ENCODE data around the gene CCDC24.

Gene CCDC24

GRCh38 chr1:43954036-43954435, 37.4 kb upstream of the CCDC24 start:
- Histone ChIP-seq H3K27me3 (ENCODE audit: insufficient read depth, low read length) (no peaks in the 10 kb centered on the region), H3K4me3 (ENCODE audit: low read length) (no peak overlapping the region), H3K9me3 (ENCODE audit: low read length) (no peaks in the 10 kb centered on the region), H2AFZ (ENCODE audit: low read depth, low read length) (no peak overlapping the region), H3K4me1 (ENCODE audit: insufficient read depth, low read length) (peaks cover 12% of the 10 kb centered on the region), H3K36me3 (ENCODE audit: insufficient read depth, low read length) (peaks cover 30% of the 10 kb centered on the region)

- Histone ChIP-seq H3K4me3 (ENCODE audit: low read length) (no peak overlapping the region), H2AFZ (ENCODE audit: low read depth, low read length) (no peak overlapping the region), H3K27me3 (ENCODE audit: insufficient read depth, low read length) (no peaks in the 10 kb centered on the region), H3K9me3 (ENCODE audit: low read length) (no peaks in the 10 kb centered on the region), H3K36me3 (ENCODE audit: insufficient read depth, low read length) (peaks cover 35% of the 10 kb centered on the region), H3K4me1 (ENCODE audit: insufficient read depth, low read length) (peaks cover 12% of the 10 kb centered on the region)
These were observed 35.2 kb upstream of the CCDC24 start for GRCh38 chr1:43956234-43956633.

- Histone ChIP-seq H3K4me3 (ENCODE audit: low read length) (no peak overlapping the region), H3K36me3 (ENCODE audit: insufficient read depth, low read length) (peaks cover 45% of the 10 kb centered on the region), H3K9me3 (ENCODE audit: low read length) (no peaks in the 10 kb centered on the region), H3K27me3 (ENCODE audit: insufficient read depth, low read length) (no peaks in the 10 kb centered on the region), H2AFZ (ENCODE audit: low read depth, low read length) (no peak overlapping the region), H3K4me1 (ENCODE audit: insufficient read depth, low read length) (peaks cover 12% of the 10 kb centered on the region)
These were observed 33.9 kb upstream of the CCDC24 start for GRCh38 chr1:43957407-43958040.

GRCh38 chr1:43958351-43959255, 32.8 kb upstream of the CCDC24 start:
- no peak overlapping the region for H3K4me3 ChIP-seq (ENCODE audit: low read length)
- H3K9me3 ChIP-seq (ENCODE audit: low read length): no peaks in the 10 kb centered on the region
- peaks cover 3% of the 10 kb centered on the region for H3K4me1 ChIP-seq (ENCODE audit: insufficient read depth, low read length)
- peaks cover 50% of the 10 kb centered on the region for H3K36me3 ChIP-seq (ENCODE audit: insufficient read depth, low read length)
- H3K27me3 ChIP-seq (ENCODE audit: insufficient read depth, low read length): no peaks in the 10 kb centered on the region
- H2AFZ ChIP-seq (ENCODE audit: low read depth, low read length): no peak overlapping the region

GRCh38 chr1:43960798-43961197, 30.6 kb upstream of the CCDC24 start:
- Histone ChIP-seq H3K36me3 (ENCODE audit: insufficient read depth, low read length) (peaks cover 52% of the 10 kb centered on the region), H3K9me3 (ENCODE audit: low read length) (no peaks in the 10 kb centered on the region), H3K4me1 (ENCODE audit: insufficient read depth, low read length) (no peaks in the 10 kb centered on the region), H2AFZ (ENCODE audit: low read depth, low read length) (no peak overlapping the region), H3K27me3 (ENCODE audit: insufficient read depth, low read length) (no peaks in the 10 kb centered on the region), H3K4me3 (ENCODE audit: low read length) (no peak overlapping the region)

GRCh38 chr1:43961692-43962091, 29.7 kb upstream of the CCDC24 start:
- Histone ChIP-seq H3K27me3 (ENCODE audit: insufficient read depth, low read length) (no peaks in the 10 kb centered on the region), H2AFZ (ENCODE audit: low read depth, low read length) (no peak overlapping the region), H3K4me1 (ENCODE audit: insufficient read depth, low read length) (no peaks in the 10 kb centered on the region), H3K9me3 (ENCODE audit: low read length) (no peaks in the 10 kb centered on the region), H3K4me3 (ENCODE audit: low read length) (no peak overlapping the region), H3K36me3 (ENCODE audit: insufficient read depth, low read length) (peaks cover 51% of the 10 kb centered on the region)

- Histone ChIP-seq H3K9me3 (ENCODE audit: low read length) (no peaks in the 10 kb centered on the region), H3K4me3 (ENCODE audit: low read length) (no peak overlapping the region), H3K4me1 (ENCODE audit: insufficient read depth, low read length) (no peaks in the 10 kb centered on the region), H3K36me3 (ENCODE audit: insufficient read depth, low read length) (peaks cover 50% of the 10 kb centered on the region), H3K27me3 (ENCODE audit: insufficient read depth, low read length) (no peaks in the 10 kb centered on the region), H2AFZ (ENCODE audit: low read depth, low read length) (no peak overlapping the region)
These were observed 29.1 kb upstream of the CCDC24 start for GRCh38 chr1:43962324-43962723.

GRCh38 chr1:43963006-43963405, 28.4 kb upstream of the CCDC24 start:
- H3K9me3 ChIP-seq (ENCODE audit: low read length): no peaks in the 10 kb centered on the region

GRCh38 chr1:43963890-43964289, 27.5 kb upstream of the CCDC24 start:
- Histone ChIP-seq H2AFZ (ENCODE audit: low read depth, low read length) (no peak overlapping the region), H3K27me3 (ENCODE audit: insufficient read depth, low read length) (no peaks in the 10 kb centered on the region), H3K4me3 (ENCODE audit: low read length) (no peak overlapping the region), H3K36me3 (ENCODE audit: insufficient read depth, low read length) (peaks cover 40% of the 10 kb centered on the region), H3K9me3 (ENCODE audit: low read length) (no peaks in the 10 kb centered on the region), H3K4me1 (ENCODE audit: insufficient read depth, low read length) (no peaks in the 10 kb centered on the region)

More at GRCh38 chr1:43963006-43963405, 28.4 kb upstream of the CCDC24 start:
- no peak overlapping the region for H2AFZ ChIP-seq (ENCODE audit: low read depth, low read length)
- H3K36me3 ChIP-seq (ENCODE audit: insufficient read depth, low read length): peaks cover 43% of the 10 kb centered on the region
- no peaks in the 10 kb centered on the region for H3K4me1 ChIP-seq (ENCODE audit: insufficient read depth, low read length)
- no peak overlapping the region for H3K4me3 ChIP-seq (ENCODE audit: low read length)
- H3K27me3 ChIP-seq (ENCODE audit: insufficient read depth, low read length): no peaks in the 10 kb centered on the region

- H3K36me3 ChIP-seq (ENCODE audit: insufficient read depth, low read length): peaks cover 33% of the 10 kb centered on the region
- no peak overlapping the region for H3K4me3 ChIP-seq (ENCODE audit: low read length)
- no peak overlapping the region for H2AFZ ChIP-seq (ENCODE audit: low read depth, low read length)
These were observed 26.1 kb upstream of the CCDC24 start for GRCh38 chr1:43965316-43965715.

GRCh38 chr1:43968348-43968948, 23.0 kb upstream of the CCDC24 start:
- Histone ChIP-seq H3K4me3 (ENCODE audit: low read length) (no peak overlapping the region), H2AFZ (ENCODE audit: low read depth, low read length) (no peak overlapping the region), H3K9me3 (ENCODE audit: low read length) (no peaks in the 10 kb centered on the region), H3K36me3 (ENCODE audit: insufficient read depth, low read length) (peaks cover 11% of the 10 kb centered on the region), H3K27me3 (ENCODE audit: insufficient read depth, low read length) (no peaks in the 10 kb centered on the region), H3K4me1 (ENCODE audit: insufficient read depth, low read length) (peaks cover 7% of the 10 kb centered on the region)

More at GRCh38 chr1:43965316-43965715, 26.1 kb upstream of the CCDC24 start:
- Histone ChIP-seq H3K27me3 (ENCODE audit: insufficient read depth, low read length) (no peaks in the 10 kb centered on the region), H3K9me3 (ENCODE audit: low read length) (no peaks in the 10 kb centered on the region), H3K4me1 (ENCODE audit: insufficient read depth, low read length) (no peaks in the 10 kb centered on the region)

GRCh38 chr1:43969416-43969745, 22.0 kb upstream of the CCDC24 start:
- Histone ChIP-seq H3K4me3 (ENCODE audit: low read length) (peak overlapping the region; percentile 37), H2AFZ (ENCODE audit: low read depth, low read length) (no peak overlapping the region), H3K9me3 (ENCODE audit: low read length) (no peaks in the 10 kb centered on the region), H3K27me3 (ENCODE audit: insufficient read depth, low read length) (no peaks in the 10 kb centered on the region), H3K36me3 (ENCODE audit: insufficient read depth, low read length) (peaks cover 8% of the 10 kb centered on the region), H3K4me1 (ENCODE audit: insufficient read depth, low read length) (peaks cover 12% of the 10 kb centered on the region)

- peaks cover 13% of the 10 kb centered on the region for H3K4me1 ChIP-seq (ENCODE audit: insufficient read depth, low read length)
- H3K4me3 ChIP-seq (ENCODE audit: low read length): peak within 1 kb of the TSS; percentile 92
- no peak within 1 kb of the TSS for H2AFZ ChIP-seq (ENCODE audit: low read depth, low read length)
These were observed 21.5 kb upstream of the CCDC24 start, which contains the start of gene DPH2 for GRCh38 chr1:43969746-43970466. Gene DPH2, plus strand, starts transcription at chr1:43970010. Its CDS starts 166 bp downstream, at chr1:43970176.

More at GRCh38 chr1:43969746-43970466, 21.5 kb upstream of the CCDC24 start, which contains the start of gene DPH2:
- Histone ChIP-seq H3K9me3 (ENCODE audit: low read length) (no peaks in the 10 kb centered on the region), H3K36me3 (ENCODE audit: insufficient read depth, low read length) (peaks cover 8% of the 10 kb centered on the region), H3K27me3 (ENCODE audit: insufficient read depth, low read length) (no peaks in the 10 kb centered on the region)
